Right hindlimb (tissue), 1 donor: ENCODE results near the gene GMPR2.

Experiments
- DNase-seq: peaks from one replicate; pipeline ENCODE4 v3.0.0-alpha.2; 2018

Gene GMPR2

GRCh38 chr14:24254630-24255392 is 22.1 kb downstream of the GMPR2 start:
- peak; percentile 11 for DNase-seq

- peak; percentile 15 for DNase-seq
Measured at GRCh38 chr14:24255438-24255837, 22.7 kb downstream of the GMPR2 start.

- DNase-seq = no peak
Measured at GRCh38 chr14:24255931-24256711, 23.4 kb downstream of the GMPR2 start.

- no peak for DNase-seq
Measured at GRCh38 chr14:24256960-24257359, 24.2 kb downstream of the GMPR2 start.

- DNase-seq = no peak
Measured at GRCh38 chr14:24258119-24258518, 25.4 kb downstream of the GMPR2 start.

- peak; percentile 16 for DNase-seq
Measured at GRCh38 chr14:24258548-24259265, 26.0 kb downstream of the GMPR2 start.

- peak; percentile 70 for DNase-seq
Measured at GRCh38 chr14:24259282-24260025, 26.7 kb downstream of the GMPR2 start.

GRCh38 chr14:24260026-24260779 is 27.5 kb downstream of the GMPR2 start:
- DNase-seq = no peak

GRCh38 chr14:24260780-24261157 is 28.0 kb downstream of the GMPR2 start:
- no peak for DNase-seq

GRCh38 chr14:24261256-24261968 is 28.7 kb downstream of the GMPR2 start:
- no peak for DNase-seq

GRCh38 chr14:24261969-24262327 is 29.2 kb downstream of the GMPR2 start:
- DNase-seq = no peak

GRCh38 chr14:24262821-24263733 is 30.3 kb downstream of the GMPR2 start, which contains the start of gene TGM1:
TGM1 (minus strand) TSS chr14:24263177; CDS start chr14:24262352, 825 bp downstream.
- no peak for DNase-seq

- DNase-seq = no peak
Measured at GRCh38 chr14:24263848-24264247, 31.1 kb downstream of the GMPR2 start.

- DNase-seq = peak; percentile 25
Measured at GRCh38 chr14:24264298-24264697, 31.6 kb downstream of the GMPR2 start.

GRCh38 chr14:24266344-24267244 is 33.9 kb downstream of the GMPR2 start:
- DNase-seq = no peak

GRCh38 chr14:24267516-24267915 is 34.8 kb downstream of the GMPR2 start:
- no peak for DNase-seq

- no peak for DNase-seq
Measured at GRCh38 chr14:24268225-24268624, 35.5 kb downstream of the GMPR2 start.

GRCh38 chr14:24269368-24269767 is 36.6 kb downstream of the GMPR2 start:
- DNase-seq = no peak

- DNase-seq = no peak
Measured at GRCh38 chr14:24269910-24270536, 37.3 kb downstream of the GMPR2 start.
